GM12878 (cell line): ENCODE data around the gene CDK4. TPM values are rescaled to one million over a fixed set of nuclear protein-coding genes. Genes with fewer than 3 reads are reported as not detected.

Source experiments
- ATAC-seq: fragments of 200-7000 bp; cut with Tn5 transposase; 3 replicates; pipeline ENCODE4 v1.9.1; 2020; ENCODE audit warnings: mild to moderate bottlenecking, moderate library complexity
- BruUV-seq: library from RNA; stranded (reverse); fragments of 400-500 nt; replicated peaks from 2 replicates; lab custom pipeline; 2021; lab: Mats Ljungman, UMichigan
- CTCF ChIA-PET: fragments of 300-600 bp; sonication (Branson Sonifier 250); formaldehyde crosslinking; extraction: SDS; loops from one replicate; lab custom pipeline; 2021; ENCODE audit warnings: inconsistent platforms; lab: Yijun Ruan, JAX
- POLR2A ChIA-PET: fragments of 350-600 bp; formaldehyde crosslinking; extraction: SDS; loops from one replicate; lab custom pipeline; 2021; ENCODE audit warnings: inconsistent platforms; lab: Charles Lee
- RAD21 ChIA-PET: fragments of 300-600 bp; sonication (Branson Sonifier 250); formaldehyde crosslinking; loops from one replicate; lab custom pipeline; 2023; ENCODE audit warnings: antibody characterized with exemption; ENCODE audit not compliant: unreplicated experiment; lab: Charles Lee
- SMC1A ChIA-PET: fragments of 300-600 bp; sonication (Branson Sonifier 250); formaldehyde crosslinking; loops from one replicate; lab custom pipeline; 2023; ENCODE audit not compliant: unreplicated experiment, uncharacterized antibody; lab: Charles Lee
- DNase-seq: peaks from one replicate; pipeline ENCODE4 v3.0.0-alpha.2; 2011; ENCODE audit warnings: low read depth, low spot score
- FAIRE-seq: peaks from 3 replicates; lab custom pipeline; 2011; peaks lifted over from hg19 to GRCh38; lab: Jason Lieb, UNC
- H2AFZ ChIP-seq: 2 replicates; pipeline ENCODE4 v1.6.0; 2011; ENCODE audit warnings: low read depth, low read length, control low read depth; ENCODE audit not compliant: control insufficient read depth
- H3K27ac ChIP-seq: 2 replicates; pipeline ENCODE4 v1.5.1; 2011; ENCODE audit warnings: control low read depth; ENCODE audit not compliant: control insufficient read depth, insufficient read depth
- H3K27me3 ChIP-seq, 2 experiments: replicated peaks in 1 of 2; 2 replicates each; pipeline versions ENCODE4 v1.6.0 to v1.6.1; 2011; ENCODE audit warnings: low read length in 1 of 2; ENCODE audit not compliant: control insufficient read depth in 2 of 2, insufficient read depth in 2 of 2
- H3K36me3 ChIP-seq, 2 experiments: 2 replicates each; pipeline ENCODE4 v1.5.1; 2011; ENCODE audit warnings: low read length in 1 of 2; ENCODE audit not compliant: control insufficient read depth in 2 of 2, insufficient read depth in 2 of 2
- H3K4me1 ChIP-seq: 2 replicates; pipeline ENCODE4 v1.6.1; 2011; ENCODE audit warnings: mild to moderate bottlenecking, low read length, moderate library complexity, mixed read lengths; ENCODE audit not compliant: control insufficient read depth, insufficient read depth
- H3K4me2 ChIP-seq: 2 replicates; pipeline ENCODE4 v1.6.0; 2011; ENCODE audit warnings: control low read depth; ENCODE audit not compliant: control insufficient read depth, insufficient read depth
- H3K4me3 ChIP-seq: fragments of 200-600 bp; sonication (generic); 2 replicates; pipeline ENCODE4 v1.5.1; 2016
- H3K79me2 ChIP-seq: 2 replicates; pipeline ENCODE4 v1.6.0; 2011; ENCODE audit warnings: low read length; ENCODE audit not compliant: control insufficient read depth, insufficient read depth
- H3K9ac ChIP-seq: 2 replicates; pipeline ENCODE4 v1.8.0; 2011; ENCODE audit warnings: low read length, control low read depth, mixed read lengths; ENCODE audit not compliant: control insufficient read depth, insufficient read depth
- H3K9me3 ChIP-seq: replicated peaks from 3 replicates; pipeline ENCODE4 v1.5.1; 2011; ENCODE audit warnings: mild to moderate bottlenecking, low read length; ENCODE audit not compliant: control insufficient read depth, insufficient read depth
- H4K20me1 ChIP-seq: 2 replicates; pipeline ENCODE4 v1.6.0; 2011; ENCODE audit not compliant: control insufficient read depth, insufficient read depth
- BACH1 ChIP-seq: fragments of 450-650 bp; IDR thresholded peaks from 2 replicates; pipeline ENCODE4 v1.6.1; 2017; ENCODE audit warnings: mild to moderate bottlenecking, borderline replicate concordance
- EP300 ChIP-seq, 2 experiments: fragments of 150-350 bp in 1 of 2; IDR thresholded peaks; 2 replicates each; pipeline ENCODE4 v1.6.1; 2011 to 2012; ENCODE audit warnings: low read depth in 2 of 2, low read length in 2 of 2, borderline replicate concordance in 1 of 2, improper control_type of control experiment in 1 of 2, inconsistent platforms in 1 of 2; ENCODE audit not compliant: control insufficient read depth in 1 of 2
- HDGF ChIP-seq: fragments of 450-650 bp; IDR thresholded peaks from 2 replicates; pipeline ENCODE4 v1.6.1; 2016; ENCODE audit warnings: antibody characterized with exemption
- IKZF2 ChIP-seq, 2 experiments: fragments of 450-650 bp; IDR thresholded peaks; 2 replicates each; pipeline ENCODE4 v1.6.1; 2017; ENCODE audit warnings: mild to moderate bottlenecking in 2 of 2, moderate library complexity in 2 of 2
- LARP7 ChIP-seq: fragments of 450-650 bp; IDR thresholded peaks from 2 replicates; pipeline ENCODE4 v1.6.1; 2017; ENCODE audit warnings: mild to moderate bottlenecking
- MXI1 ChIP-seq: fragments of 150-350 bp; IDR thresholded peaks from 2 replicates; pipeline ENCODE4 v1.6.1; 2011; ENCODE audit warnings: low read depth, mild to moderate bottlenecking, inconsistent platforms, low read length, improper control_type of control experiment
- MYB ChIP-seq: fragments of 150-350 bp; IDR thresholded peaks from 2 replicates; pipeline ENCODE4 v1.6.1; 2014; ENCODE audit warnings: mild to moderate bottlenecking, low read depth, low read length, borderline replicate concordance
- NR2F1 ChIP-seq: fragments of 450-650 bp; conservative IDR thresholded peaks from 2 replicates; pipeline ENCODE4 v1.6.1; 2017; ENCODE audit warnings: mild to moderate bottlenecking
- RB1 ChIP-seq: fragments of 450-650 bp; formaldehyde crosslinking; IDR thresholded peaks from 2 replicates; pipeline ENCODE4 v1.6.1; 2017; ENCODE audit warnings: mild to moderate bottlenecking, borderline replicate concordance
- RFX5 ChIP-seq: IDR thresholded peaks from 2 replicates; pipeline ENCODE4 v1.6.1; 2011; ENCODE audit warnings: low read depth, low read length, improper control_type of control experiment
- SMARCA5 ChIP-seq: fragments of 450-650 bp; IDR thresholded peaks from 2 replicates; pipeline ENCODE4 v1.6.1; 2017; ENCODE audit warnings: mild to moderate bottlenecking
- SMC3 ChIP-seq: IDR thresholded peaks from 2 replicates; pipeline ENCODE4 v1.6.1; 2011; ENCODE audit warnings: low read length, improper control_type of control experiment, borderline replicate concordance
- SRF ChIP-seq, 2 experiments: IDR thresholded peaks; 2 replicates each; pipeline ENCODE4 v1.6.1; 2011; ENCODE audit warnings: low read depth in 2 of 2, low read length in 2 of 2, mild to moderate bottlenecking in 1 of 2, moderate library complexity in 1 of 2
- YY1 ChIP-seq: IDR thresholded peaks from 2 replicates; pipeline ENCODE4 v1.6.1; 2011; ENCODE audit warnings: low read depth, mild to moderate bottlenecking, low read length
- WGBS: methylation state at CpG from one replicate; pipeline ENCODE4 v1.1.6; 2016; ENCODE audit warnings: low lambda C conversion rate; ENCODE audit not compliant: insufficient replicate concordance, insufficient coverage; ENCODE audit errors: missing lambda C conversion rate; 5-methylcytosine and 5-hydroxymethylcytosine counted together
- in situ Hi-C: fragments of 300-500 bp; cut with MboI; formaldehyde crosslinking; loops from 9 replicates; pipeline ENCODE4 v1.14.3; 2018; ENCODE audit warnings: mixed read lengths
- intact Hi-C: fragments of 100-400 bp; cut with micrococcal nuclease; formaldehyde crosslinking; loops from one replicate; pipeline ENCODE4 v1.14.2; 2022; ENCODE audit not compliant: unreplicated experiment
- polyA plus RNA-seq, 11 experiments: library from polyadenylated mRNA; depleted of rRNA in 4 of 11; unstranded in 6 of 11; stranded (reverse) in 5 of 11; fragments of >200 nt; fragmentation: Nextera tagmentation in 4 of 11; fragmentation: Illumina TruSeq in 1 of 11; extraction: Ambion mirVana in 4 of 11; extraction: Trizol in 1 of 11; gene quantifications; 1 replicate in 1 of 11; 2 replicates in 10 of 11; pipeline versions ENCODE4 v1.2.1 to v1.2.3, GENCODE V29; 2011 to 2016; ENCODE audit warnings: inconsistent platforms in 2 of 11, missing spikeins in 2 of 11, low read depth in 1 of 11
- total RNA-seq, 4 experiments: library from RNA; depleted of rRNA in 3 of 4; stranded (reverse); fragments of >200 nt in 3 of 4; fragmentation: Illumina TruSeq in 1 of 4; extraction: Trizol in 1 of 4; gene quantifications; 2 replicates each; pipeline versions ENCODE4 v1.2.1 to v1.2.3, GENCODE V29; 2013 to 2021
- TF ChIP-seq, protein P1 (sequence below): fragments of 450-650 bp; IDR thresholded peaks from 2 replicates; pipeline ENCODE4 v1.6.1; 2016; ENCODE audit warnings: mild to moderate bottlenecking
- TF ChIP-seq, protein P2 (sequence below): fragments of 450-650 bp; IDR thresholded peaks from 2 replicates; pipeline ENCODE4 v1.6.1; 2016; ENCODE audit warnings: mild to moderate bottlenecking, moderate library complexity, borderline replicate concordance

CDK4 gene
- total and polyA plus RNA-seq, 10 of the 15 experiments (the other 5 are each of a cell fraction or from before 2014, with no cell fraction given), result 26.1 to 385 (median 221) TPM

- H3K27ac ChIP-seq, result no peak overlapping the region
- FAIRE-seq (peak; percentile 72), ATAC-seq (peak; percentile 62), DNase-seq (no peak)
- in situ Hi-C loops, result no loop called here
- peaks cover 0 to 3% of the 10 kb centered on the region in 2 experiments; a peak in 2 of 4 replicates for H3K36me3 ChIP-seq
- no peaks in the 10 kb centered on the region for H3K27me3 ChIP-seq
- peak overlapping the region; percentile 61 for H2AFZ ChIP-seq
- CTCF ChIA-PET, result interaction anchor here (0.7 to 4.7 kb wide), 37 partner anchors 8 to 691 kb away, joined by 3 to 62 read pairs (median 5); partner anchors contain the start of genes CYP27B1, EEF1AKMT3, METTL1 and TSFM
- H4K20me1 ChIP-seq, result no peaks in the 10 kb centered on the region; the same call in 1 of the 2 replicates
- RAD21 ChIA-PET, result interaction anchor here (0.7 to 2.0 kb wide), 9 partner anchors 12 to 185 kb away, joined by 3 to 13 read pairs (median 3); partner anchors contain the start of genes ATP23, EEF1AKMT3, METTL1 and TSPAN31
- no peaks in the 10 kb centered on the region; the same call in 2 of the 3 replicates for H3K9me3 ChIP-seq
- H3K4me3 ChIP-seq, result peak overlapping the region; percentile 85
- peaks cover 5% of the 10 kb centered on the region for H3K79me2 ChIP-seq
- H3K4me1 ChIP-seq, result peaks cover 20% of the 10 kb centered on the region
- POLR2A ChIA-PET, result interaction anchor here (0.6 to 2.5 kb wide), 10 partner anchors 8 to 184 kb away, joined by 3 to 19 read pairs (median 4); partner anchors contain the start of genes EEF1AKMT3, METTL1 and TSPAN31
- intact Hi-C loops, result loop anchor here (1.0 to 10.0 kb wide), 4 partner anchors 16 to 282 kb away; partner anchors contain the start of genes ARHGAP9, EEF1AKMT3 and METTL1
- SMC1A ChIA-PET, result interaction anchor here (0.7 to 1.9 kb wide), 13 partner anchors 10 to 149 kb away, joined by 3 to 14 read pairs (median 4); partner anchors contain the start of genes CYP27B1, EEF1AKMT3, METTL1 and TSFM
- WGBS, result 9% methylated on average over 20 of the region's 22 CpGs
- H3K4me2 ChIP-seq, result peak overlapping the region; percentile 58
- no TSS peak for BruUV-seq
- H3K9ac ChIP-seq, result peak overlapping the region; percentile 60
- TF ChIP-seq LARP7 (0 out of 2 replicates have a peak, but pooled peaks have one; percentile 35), SMC3 (peak; percentile 26; the same call in 1 of the 2 replicates), RB1 (0 out of 2 replicates have a peak, but pooled peaks have one; percentile 28), YY1 (peak; percentile 90), SMARCA5 (peak; percentile 91), NR2F1 (0 out of 2 replicates have a peak, but pooled peaks have one; percentile 14), IKZF2 (IDR thresholded peaks at IDR 0.05) (peak in 1 of 2 experiments; percentile 22; a peak in 1 of 4 replicates), HDGF (0 out of 2 replicates have a peak, but pooled peaks have one; percentile 24), RFX5 (no peak), MYB (no peak), EP300 (IDR thresholded peaks at IDR 0.05; ENCODE audit: borderline replicate concordance in 1 of 2, control insufficient read depth in 1 of 2, low read depth in 2 of 2, low read length in 2 of 2) (no peak), SRF (IDR thresholded peaks at IDR 0.05; ENCODE audit: low read depth in 2 of 2, low read length in 2 of 2) (no peak), BACH1 (peak; percentile 38; the same call in 1 of the 2 replicates), MXI1 (no peak)
- TF ChIP-seq, protein P1, sequence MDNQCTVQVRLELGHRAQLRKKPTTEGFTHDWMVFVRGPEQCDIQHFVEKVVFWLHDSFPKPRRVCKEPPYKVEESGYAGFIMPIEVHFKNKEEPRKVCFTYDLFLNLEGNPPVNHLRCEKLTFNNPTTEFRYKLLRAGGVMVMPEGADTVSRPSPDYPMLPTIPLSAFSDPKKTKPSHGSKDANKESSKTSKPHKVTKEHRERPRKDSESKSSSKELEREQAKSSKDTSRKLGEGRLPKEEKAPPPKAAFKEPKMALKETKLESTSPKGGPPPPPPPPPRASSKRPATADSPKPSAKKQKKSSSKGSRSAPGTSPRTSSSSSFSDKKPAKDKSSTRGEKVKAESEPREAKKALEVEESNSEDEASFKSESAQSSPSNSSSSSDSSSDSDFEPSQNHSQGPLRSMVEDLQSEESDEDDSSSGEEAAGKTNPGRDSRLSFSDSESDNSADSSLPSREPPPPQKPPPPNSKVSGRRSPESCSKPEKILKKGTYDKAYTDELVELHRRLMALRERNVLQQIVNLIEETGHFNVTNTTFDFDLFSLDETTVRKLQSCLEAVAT, result 0 out of 2 replicates have a peak, but pooled peaks have one; percentile 18
- TF ChIP-seq, protein P2, sequence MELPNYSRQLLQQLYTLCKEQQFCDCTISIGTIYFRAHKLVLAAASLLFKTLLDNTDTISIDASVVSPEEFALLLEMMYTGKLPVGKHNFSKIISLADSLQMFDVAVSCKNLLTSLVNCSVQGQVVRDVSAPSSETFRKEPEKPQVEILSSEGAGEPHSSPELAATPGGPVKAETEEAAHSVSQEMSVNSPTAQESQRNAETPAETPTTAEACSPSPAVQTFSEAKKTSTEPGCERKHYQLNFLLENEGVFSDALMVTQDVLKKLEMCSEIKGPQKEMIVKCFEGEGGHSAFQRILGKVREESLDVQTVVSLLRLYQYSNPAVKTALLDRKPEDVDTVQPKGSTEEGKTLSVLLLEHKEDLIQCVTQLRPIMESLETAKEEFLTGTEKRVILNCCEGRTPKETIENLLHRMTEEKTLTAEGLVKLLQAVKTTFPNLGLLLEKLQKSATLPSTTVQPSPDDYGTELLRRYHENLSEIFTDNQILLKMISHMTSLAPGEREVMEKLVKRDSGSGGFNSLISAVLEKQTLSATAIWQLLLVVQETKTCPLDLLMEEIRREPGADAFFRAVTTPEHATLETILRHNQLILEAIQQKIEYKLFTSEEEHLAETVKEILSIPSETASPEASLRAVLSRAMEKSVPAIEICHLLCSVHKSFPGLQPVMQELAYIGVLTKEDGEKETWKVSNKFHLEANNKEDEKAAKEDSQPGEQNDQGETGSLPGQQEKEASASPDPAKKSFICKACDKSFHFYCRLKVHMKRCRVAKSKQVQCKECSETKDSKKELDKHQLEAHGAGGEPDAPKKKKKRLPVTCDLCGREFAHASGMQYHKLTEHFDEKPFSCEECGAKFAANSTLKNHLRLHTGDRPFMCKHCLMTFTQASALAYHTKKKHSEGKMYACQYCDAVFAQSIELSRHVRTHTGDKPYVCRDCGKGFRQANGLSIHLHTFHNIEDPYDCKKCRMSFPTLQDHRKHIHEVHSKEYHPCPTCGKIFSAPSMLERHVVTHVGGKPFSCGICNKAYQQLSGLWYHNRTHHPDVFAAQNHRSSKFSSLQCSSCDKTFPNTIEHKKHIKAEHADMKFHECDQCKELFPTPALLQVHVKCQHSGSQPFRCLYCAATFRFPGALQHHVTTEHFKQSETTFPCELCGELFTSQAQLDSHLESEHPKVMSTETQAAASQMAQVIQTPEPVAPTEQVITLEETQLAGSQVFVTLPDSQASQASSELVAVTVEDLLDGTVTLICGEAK, result no peak; the same call in 1 of the 2 replicates
Observed at GRCh38 chr12:57756406-57757341, 4.6 kb upstream of the CDK4 start.
